ENCODE measurements around the gene HPS1. TPM values are rescaled to one million over a fixed set of nuclear protein-coding genes. Genes with fewer than 3 reads are reported as not detected.

The HPS1 gene
- total and polyA plus RNA-seq, 2 of the 4 experiments (the other 2 are of a cell fraction): 14.0 to 55.2 TPM

DNA sequence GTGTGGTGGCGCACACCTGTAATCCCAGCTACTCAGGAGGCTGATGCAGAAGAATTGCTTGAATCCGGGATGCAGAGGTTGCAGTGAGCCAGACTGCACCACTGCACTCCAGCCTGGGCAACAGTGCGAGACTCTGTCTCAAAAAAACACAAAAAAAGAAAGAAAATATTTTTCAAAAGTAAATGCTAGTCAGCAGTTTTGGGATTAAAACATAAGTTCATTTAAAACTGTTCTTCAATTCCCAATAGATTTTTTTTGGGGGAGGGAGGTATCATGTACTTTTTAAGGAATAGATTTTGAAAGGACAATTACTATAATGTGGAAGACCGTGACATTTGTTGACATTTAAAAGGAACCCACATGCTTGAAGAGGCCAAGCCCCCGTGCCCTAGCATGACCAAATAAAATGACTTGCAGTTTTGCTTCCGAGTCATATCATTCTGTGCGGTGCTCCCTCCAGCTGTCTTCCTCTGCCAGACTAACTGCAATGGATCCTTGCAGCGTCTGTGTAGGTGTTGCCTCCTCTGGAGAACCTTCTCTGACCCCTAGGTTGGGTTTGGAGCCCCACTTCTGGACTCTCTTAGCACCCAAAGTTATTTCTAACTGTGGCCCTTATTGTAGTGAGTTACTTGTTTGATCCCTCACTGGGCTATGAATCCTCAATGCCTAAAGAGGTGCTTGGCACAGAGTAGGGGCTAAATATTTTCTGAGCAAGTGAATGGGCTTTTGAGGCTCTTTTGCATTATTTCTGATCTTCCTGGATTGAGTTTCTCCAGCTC lies 17.4 kb upstream of the HPS1 start:
- Histone ChIP-seq H3K27ac (ENCODE audit: insufficient read depth, low read length) (no peak overlapping the region), H2BK15ac (ENCODE audit: low read depth, low read length) (no peak overlapping the region), H3K18ac (ENCODE audit: low read depth, low read length) (no peak overlapping the region), H3K4me1 (ENCODE audit: control insufficient read depth, insufficient read depth, low read length) (peaks cover 4% of the 10 kb centered on the region), H3K36me3 (ENCODE audit: control insufficient read depth, insufficient read depth, low read length) (no peaks in the 10 kb centered on the region), H2AFZ (replicated peaks; ENCODE audit: low read length, poor library complexity) (peak overlapping the region; percentile 4), H3K4me2 (ENCODE audit: low read depth, low read length) (no peak overlapping the region), H4K8ac (ENCODE audit: low read depth in 2 of 2, low read length in 2 of 2) (no peak overlapping the region), H3K9me3 (ENCODE audit: control insufficient read depth, insufficient read depth, low read length) (no peaks in the 10 kb centered on the region), H2BK120ac (ENCODE audit: low read depth, low read length) (no peak overlapping the region), H3K9me1 (ENCODE audit: insufficient read depth, low read length) (no peaks in the 10 kb centered on the region), H2AK9ac (replicated peaks; ENCODE audit: low read depth, low read length, poor library complexity) (no peak overlapping the region), H2AK5ac (ENCODE audit: low read depth, low read length) (no peak overlapping the region; the same call in 1 of the 2 replicates), H3K14ac (replicated peaks; ENCODE audit: low read depth, low read length) (no peak overlapping the region), H3K79me1 (ENCODE audit: low read depth in 1 of 2, low read length in 2 of 2) (no peaks in the 10 kb centered on the region), H2BK20ac (ENCODE audit: low read depth, low read length) (no peak overlapping the region), H3K27me3 (ENCODE audit: control insufficient read depth, insufficient read depth, low read length) (peaks cover 6% of the 10 kb centered on the region; the same call in 1 of the 2 replicates), H3K56ac (ENCODE audit: extremely low read depth, insufficient read depth, low read length) (no peak overlapping the region), H2BK5ac (ENCODE audit: low read depth, low read length, poor library complexity, severe bottlenecking) (no peak overlapping the region), H4K91ac (ENCODE audit: insufficient read depth, low read depth, low read length) (no peak overlapping the region), H3K23ac (ENCODE audit: low read depth, low read length) (no peak overlapping the region), H3K4me3 (ENCODE audit: insufficient read depth, low read depth, low read length) (no peak overlapping the region), H3K9ac (ENCODE audit: low read depth, low read length) (no peak overlapping the region), H4K5ac (ENCODE audit: low read depth, low read length) (no peak overlapping the region), H3K4ac (ENCODE audit: low read depth, low read length) (no peak overlapping the region; the same call in 1 of the 2 replicates), H4K20me1 (ENCODE audit: insufficient read depth, low read length) (no peaks in the 10 kb centered on the region)
- TF ChIP-seq MAFK (IDR thresholded peaks at IDR 0.05; ENCODE audit: low read depth, low read length) (peak; percentile 40; the same call in 1 of the 2 replicates), NFE2L2 (IDR thresholded peaks at IDR 0.05; ENCODE audit: low read depth, low read length) (peak; percentile 63)
- TF ChIP-seq, protein P1, sequence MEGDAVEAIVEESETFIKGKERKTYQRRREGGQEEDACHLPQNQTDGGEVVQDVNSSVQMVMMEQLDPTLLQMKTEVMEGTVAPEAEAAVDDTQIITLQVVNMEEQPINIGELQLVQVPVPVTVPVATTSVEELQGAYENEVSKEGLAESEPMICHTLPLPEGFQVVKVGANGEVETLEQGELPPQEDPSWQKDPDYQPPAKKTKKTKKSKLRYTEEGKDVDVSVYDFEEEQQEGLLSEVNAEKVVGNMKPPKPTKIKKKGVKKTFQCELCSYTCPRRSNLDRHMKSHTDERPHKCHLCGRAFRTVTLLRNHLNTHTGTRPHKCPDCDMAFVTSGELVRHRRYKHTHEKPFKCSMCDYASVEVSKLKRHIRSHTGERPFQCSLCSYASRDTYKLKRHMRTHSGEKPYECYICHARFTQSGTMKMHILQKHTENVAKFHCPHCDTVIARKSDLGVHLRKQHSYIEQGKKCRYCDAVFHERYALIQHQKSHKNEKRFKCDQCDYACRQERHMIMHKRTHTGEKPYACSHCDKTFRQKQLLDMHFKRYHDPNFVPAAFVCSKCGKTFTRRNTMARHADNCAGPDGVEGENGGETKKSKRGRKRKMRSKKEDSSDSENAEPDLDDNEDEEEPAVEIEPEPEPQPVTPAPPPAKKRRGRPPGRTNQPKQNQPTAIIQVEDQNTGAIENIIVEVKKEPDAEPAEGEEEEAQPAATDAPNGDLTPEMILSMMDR (conservative IDR thresholded peaks at IDR 0.05; ENCODE audit: low read depth, low read length): no peak
- DNase-seq: peak; percentile 12
- dilution Hi-C loops (cut with HindIII; ENCODE audit: low sequenced_read_pairs, unreplicated experiment) (no loop called here), intact Hi-C loops (cut with micrococcal nuclease) (no loop called here), in situ Hi-C loops (cut with MboI; ENCODE audit: low sequenced_read_pairs) (loop anchor here (5.0 to 10.0 kb wide), 2 partner anchors 198 to 781 kb away; no protein-coding TSS in a partner anchor)
- WGBS, 2 experiments (ENCODE audit: extremely low coverage in 2 of 2, insufficient read length in 1 of 2): 69% methylated on average over 2 of the region's 8 CpGs; no CpG with 5 or more reads in 1 of the 2 experiments
- CTCF ChIA-PET: no interaction called here
- BruUV-seq (replicated peaks): no TSS peak
- POLR2A ChIA-PET (ENCODE audit: unreplicated experiment): no interaction called here
- no peak for ATAC-seq (ENCODE audit: low read depth)

Measured in IMR-90 (cell line).